GM23248 (cell line): ENCODE data around the gene ADCY1. TPM values are rescaled to one million over a fixed set of nuclear protein-coding genes. Genes with fewer than 3 reads are reported as not detected.

Experiments
- DNase-seq: peaks from one replicate; pipeline ENCODE4 v3.0.0-alpha.2; 2015
- H2AFZ ChIP-seq: fragments of 200-600 bp; sonication (generic); 2 replicates; pipeline ENCODE4 v1.6.1; 2016; ENCODE audit warnings: antibody characterized with exemption
- H3F3A ChIP-seq: fragments of 200-600 bp; sonication (generic); 2 replicates; pipeline ENCODE4 v1.6.1; 2016; ENCODE audit warnings: mild to moderate bottlenecking, antibody characterized with exemption, mixed run types; ENCODE audit not compliant: insufficient read depth
- H3K27ac ChIP-seq: fragments of 200-600 bp; sonication (generic); 2 replicates; pipeline ENCODE4 v1.5.1; 2016; ENCODE audit warnings: mild to moderate bottlenecking
- H3K27me3 ChIP-seq: fragments of 200-600 bp; sonication (generic); replicated peaks from 2 replicates; pipeline ENCODE4 v1.6.1; 2016; ENCODE audit warnings: mild to moderate bottlenecking; ENCODE audit not compliant: insufficient read depth
- H3K36me3 ChIP-seq: fragments of 200-600 bp; sonication (generic); 2 replicates; pipeline ENCODE4 v1.6.1; 2016; ENCODE audit warnings: low read depth, mild to moderate bottlenecking
- H3K4me1 ChIP-seq: fragments of 200-600 bp; sonication (generic); 2 replicates; pipeline ENCODE4 v1.6.1; 2016; ENCODE audit warnings: mild to moderate bottlenecking; ENCODE audit not compliant: insufficient read depth
- H3K4me2 ChIP-seq: fragments of 200-600 bp; sonication (generic); one replicate; pipeline ENCODE4 v1.6.1; 2016; ENCODE audit warnings: mild to moderate bottlenecking; ENCODE audit not compliant: unreplicated experiment
- H3K4me3 ChIP-seq: fragments of 200-600 bp; sonication (generic); 2 replicates; pipeline ENCODE4 v1.5.1; 2016; ENCODE audit warnings: mild to moderate bottlenecking
- H3K79me2 ChIP-seq: fragments of 200-600 bp; sonication (generic); 2 replicates; pipeline ENCODE4 v1.6.1; 2016; ENCODE audit warnings: mild to moderate bottlenecking; ENCODE audit not compliant: insufficient read depth
- H3K9ac ChIP-seq: fragments of 200-600 bp; sonication (generic); 2 replicates; pipeline ENCODE4 v1.6.1; 2016; ENCODE audit warnings: mild to moderate bottlenecking
- H3K9me2 ChIP-seq: fragments of 200-600 bp; sonication (generic); 2 replicates; pipeline ENCODE4 v1.6.1; 2016; ENCODE audit warnings: mixed run types, mild to moderate bottlenecking, moderate library complexity; ENCODE audit not compliant: insufficient read depth
- H3K9me3 ChIP-seq: fragments of 200-600 bp; sonication (generic); one replicate; pipeline ENCODE4 v1.6.1; 2017; ENCODE audit warnings: low read depth
- H4K20me1 ChIP-seq: fragments of 200-600 bp; sonication (generic); 2 replicates; pipeline ENCODE4 v1.6.0; 2016; ENCODE audit not compliant: insufficient read depth
- EZH2 ChIP-seq: fragments of 200-600 bp; sonication (generic); IDR thresholded peaks from 2 replicates; pipeline ENCODE4 v1.6.1; 2018; ENCODE audit warnings: antibody characterized with exemption, mild to moderate bottlenecking; ENCODE audit not compliant: insufficient read depth, poor library complexity, severe bottlenecking
- EZH2phosphoT487 ChIP-seq: fragments of 200-600 bp; sonication (generic); IDR thresholded peaks from 2 replicates; pipeline ENCODE4 v1.6.1; 2018; ENCODE audit warnings: antibody characterized with exemption, moderate library complexity, mild to moderate bottlenecking, low read depth; ENCODE audit not compliant: insufficient read depth
- WGBS, 2 experiments: methylation state at CpG; one replicate each; pipeline ENCODE4 v1.1.6; 2015 to 2017; ENCODE audit warnings: low lambda C conversion rate in 2 of 2, low coverage in 1 of 2; ENCODE audit errors: missing lambda C conversion rate in 2 of 2; 5-methylcytosine and 5-hydroxymethylcytosine counted together
- in situ Hi-C: fragments of 300-500 bp; cut with MboI; formaldehyde crosslinking; loops from 2 replicates; pipeline ENCODE4 v1.15.0; 2020
- polyA plus RNA-seq: library from polyadenylated mRNA; unstranded; fragments of >200 nt; fragmentation: Nextera tagmentation; extraction: Ambion mirVana; gene quantifications from 2 replicates; pipeline ENCODE4 v1.2.1, GENCODE V29; 2016
- total RNA-seq: library from RNA; depleted of rRNA; stranded (reverse); fragments of >200 nt; shearing (Covaris generic); gene quantifications from 2 replicates; pipeline ENCODE4 v1.2.3, GENCODE V29; 2014

The ADCY1 gene
- total and polyA plus RNA-seq, 2 experiments from 2014 or later = 0.11 TPM; not detected in 1

GRCh38 chr7:45589915-45590678 lies 15.9 kb downstream of the ADCY1 start:
- Histone ChIP-seq H3K4me2 (no peak overlapping the region), H3K9me2 (no peaks in the 10 kb centered on the region), H3K4me1 (no peaks in the 10 kb centered on the region), H3F3A (no peaks in the 10 kb centered on the region), H3K36me3 (no peaks in the 10 kb centered on the region), H3K79me2 (no peaks in the 10 kb centered on the region), H3K9me3 (no peaks in the 10 kb centered on the region), H3K4me3 (no peak overlapping the region), H3K9ac (no peak overlapping the region), H4K20me1 (no peaks in the 10 kb centered on the region), H3K27me3 (peaks cover 5% of the 10 kb centered on the region), H2AFZ (no peak overlapping the region), H3K27ac (no peak overlapping the region)
- in situ Hi-C loops = no loop called here
- DNase-seq = no peak
- TF ChIP-seq EZH2phosphoT487 (no peak), EZH2 (no peak)
- WGBS, 2 experiments = 63 to 73% methylated on average over 17 of the region's 17 CpGs

GRCh38 chr7:45590679-45591057 lies 16.5 kb downstream of the ADCY1 start:
- H3K9me3 ChIP-seq = no peaks in the 10 kb centered on the region
- H3K36me3 ChIP-seq = no peaks in the 10 kb centered on the region
- H3K9me2 ChIP-seq = no peaks in the 10 kb centered on the region
- WGBS, 2 experiments = 32 to 41% methylated on average over 3 to 5 of the region's 5 CpGs
- no peaks in the 10 kb centered on the region for H3K79me2 ChIP-seq
- no peak for DNase-seq
- H3K4me2 ChIP-seq = no peak overlapping the region
- H3K4me3 ChIP-seq = no peak overlapping the region
- H2AFZ ChIP-seq = no peak overlapping the region
- no peak overlapping the region for H3K27ac ChIP-seq
- no peak overlapping the region for H3K9ac ChIP-seq
- TF ChIP-seq EZH2 (no peak), EZH2phosphoT487 (no peak)
- H3K27me3 ChIP-seq = peaks cover 5% of the 10 kb centered on the region
- H3K4me1 ChIP-seq = no peaks in the 10 kb centered on the region
- in situ Hi-C loops = no loop called here
- no peaks in the 10 kb centered on the region for H4K20me1 ChIP-seq
- no peaks in the 10 kb centered on the region for H3F3A ChIP-seq

- Histone ChIP-seq H3K4me1 (no peaks in the 10 kb centered on the region), H3K27me3 (peaks cover 5% of the 10 kb centered on the region), H3K36me3 (no peaks in the 10 kb centered on the region), H3K9me2 (no peaks in the 10 kb centered on the region), H3K9ac (no peak overlapping the region), H3K9me3 (no peaks in the 10 kb centered on the region), H3K79me2 (no peaks in the 10 kb centered on the region), H3K27ac (no peak overlapping the region), H2AFZ (no peak overlapping the region), H3K4me2 (no peak overlapping the region), H3F3A (no peaks in the 10 kb centered on the region), H3K4me3 (no peak overlapping the region), H4K20me1 (no peaks in the 10 kb centered on the region)
- WGBS, 2 experiments = 57 to 63% methylated on average over 11 of the region's 11 CpGs
- TF ChIP-seq EZH2 (no peak), EZH2phosphoT487 (no peak)
- in situ Hi-C loops = no loop called here
- no peak for DNase-seq
These were observed 17.1 kb downstream of the ADCY1 start for GRCh38 chr7:45591101-45591906.

GRCh38 chr7:45592230-45592991 lies 18.2 kb downstream of the ADCY1 start:
- Histone ChIP-seq H3K36me3 (no peaks in the 10 kb centered on the region), H3K27me3 (peaks cover 5% of the 10 kb centered on the region), H3K4me1 (no peaks in the 10 kb centered on the region), H3F3A (no peaks in the 10 kb centered on the region), H2AFZ (no peak overlapping the region), H3K79me2 (no peaks in the 10 kb centered on the region), H3K27ac (no peak overlapping the region), H3K9ac (no peak overlapping the region), H4K20me1 (no peaks in the 10 kb centered on the region), H3K9me3 (no peaks in the 10 kb centered on the region), H3K9me2 (no peaks in the 10 kb centered on the region), H3K4me2 (no peak overlapping the region), H3K4me3 (no peak overlapping the region)
- WGBS, 2 experiments = 55 to 60% methylated on average over 24 of the region's 24 CpGs
- in situ Hi-C loops = no loop called here
- no peak for DNase-seq
- TF ChIP-seq EZH2phosphoT487 (no peak), EZH2 (no peak)
